H54 (cell line): ENCODE data around the gene ACOT6.
"Not testable (repeated sequence)": the region's sequence is repeated elsewhere in the genome, so short reads cannot be mapped to it uniquely, and the experiment has no call there.

Experiments
- DNase-seq: peaks from one replicate; pipeline ENCODE4 v3.0.0; 2011; ENCODE audit warnings: low spot score, mixed read lengths; ENCODE audit not compliant: insufficient read length
- FAIRE-seq: peaks from 3 replicates; lab custom pipeline; 2011; peaks lifted over from hg19 to GRCh38; lab: Jason Lieb, UNC
- POLR2A ChIP-seq: IDR thresholded peaks from 2 replicates; pipeline ENCODE4 v1.6.1; 2011; ENCODE audit warnings: low read depth, mild to moderate bottlenecking, low read length

Gene ACOT6

GRCh38 chr14:73623504-73624054 lies 11.3 kb downstream of the ACOT6 start:
- no peak for FAIRE-seq
- no peak for DNase-seq
- no peak for TF ChIP-seq POLR2A

GRCh38 chr14:73625706-73626105 lies 13.4 kb downstream of the ACOT6 start:
- FAIRE-seq (no peak), DNase-seq (no peak)
- no peak for TF ChIP-seq POLR2A

GRCh38 chr14:73627151-73627558 lies 14.8 kb downstream of the ACOT6 start:
- DNase-seq (no peak), FAIRE-seq (no peak)
- TF ChIP-seq POLR2A = no peak

GRCh38 chr14:73630009-73630780 lies 17.9 kb downstream of the ACOT6 start:
- TF ChIP-seq POLR2A = no peak

GRCh38 chr14:73633116-73634010 lies 21.0 kb downstream of the ACOT6 start:
- peak; percentile 74 for DNase-seq
- FAIRE-seq = peak; percentile 65
- no peak for TF ChIP-seq POLR2A

More at GRCh38 chr14:73630009-73630780, 17.9 kb downstream of the ACOT6 start:
- DNase-seq (no peak), FAIRE-seq (no peak)

GRCh38 chr14:73634011-73634833 lies 21.9 kb downstream of the ACOT6 start:
- TF ChIP-seq POLR2A = no peak
- FAIRE-seq = no peak
- no peak for DNase-seq

GRCh38 chr14:73636355-73636754 lies 24.0 kb downstream of the ACOT6 start:
- not testable (repeated sequence) for DNase-seq, FAIRE-seq

- DNase-seq = no peak
These were observed 25.5 kb downstream of the ACOT6 start for GRCh38 chr14:73637830-73638229.

GRCh38 chr14:73640796-73641365 lies 28.6 kb downstream of the ACOT6 start:
- no peak for TF ChIP-seq POLR2A
- DNase-seq (no peak), FAIRE-seq (no peak)

More at GRCh38 chr14:73637830-73638229, 25.5 kb downstream of the ACOT6 start:
- FAIRE-seq = no peak
- no peak for TF ChIP-seq POLR2A

- TF ChIP-seq POLR2A = peak; percentile 78; the same call in 1 of the 2 replicates
- FAIRE-seq (peak; percentile 90), DNase-seq (peak; percentile 98)
These were observed 32.4 kb downstream of the ACOT6 start, which contains the start of gene DNAL1 for GRCh38 chr14:73644531-73645247. Gene DNAL1, plus strand, starts transcription at chr14:73644986. Its CDS starts 54 bp downstream, at chr14:73645040.

- DNase-seq (no peak), FAIRE-seq (no peak)
- TF ChIP-seq POLR2A = no peak
These were observed 32.9 kb downstream of the ACOT6 start for GRCh38 chr14:73645248-73645610.

GRCh38 chr14:73651005-73651404 lies 38.7 kb downstream of the ACOT6 start:
- no peak for DNase-seq
- no peak for FAIRE-seq
- TF ChIP-seq POLR2A = no peak

GRCh38 chr14:73655851-73656250 lies 43.5 kb downstream of the ACOT6 start:
- DNase-seq (no peak), FAIRE-seq (no peak)
- TF ChIP-seq POLR2A = no peak

- FAIRE-seq, DNase-seq: not testable (repeated sequence)
These were observed 46.9 kb downstream of the ACOT6 start for GRCh38 chr14:73659202-73659601.
